Endothelial cell of umbilical vein (primary cell): Measurements from ENCODE around the gene FAAH. TPM values are rescaled to one million over a fixed set of nuclear protein-coding genes. Genes with fewer than 3 reads are reported as not detected.

Experiments
- BruUV-seq: library from RNA; stranded (reverse); fragments of 400-500 nt; replicated peaks from 2 replicates; lab custom pipeline; 2021; lab: Mats Ljungman, UMichigan
- CTCF ChIA-PET: fragments of 300-600, 350-600 bp; sonication (Branson Sonifier 250); formaldehyde crosslinking; loops from one replicate; lab custom pipeline; 2021; ENCODE audit warnings: antibody characterized with exemption, inconsistent platforms; lab: Charles Lee
- POLR2A ChIA-PET: fragments of 300-600, 350-600 bp; sonication (Branson Sonifier 250); formaldehyde crosslinking; loops from one replicate; lab custom pipeline; 2021; ENCODE audit warnings: antibody characterized with exemption, inconsistent platforms; lab: Charles Lee
- DNase-seq: peaks from one replicate; pipeline ENCODE4 v3.0.0-alpha.2; 2011; ENCODE audit warnings: low read depth, low spot score
- FAIRE-seq: peaks from 2 replicates; lab custom pipeline; 2011; peaks lifted over from hg19 to GRCh38; lab: Jason Lieb, UNC
- H2AFZ ChIP-seq: 2 replicates; pipeline ENCODE4 v1.6.0; 2012; ENCODE audit warnings: low read depth, low read length, control low read depth, inconsistent platforms
- H3K27ac ChIP-seq: 2 replicates; pipeline ENCODE4 v1.5.1; 2011; ENCODE audit warnings: low read depth, mild to moderate bottlenecking, control low read depth, low read length, moderate library complexity; ENCODE audit not compliant: insufficient read depth
- H3K27me3 ChIP-seq, 2 experiments: 2 replicates each; pipeline versions ENCODE4 v1.6.0 to v1.6.1; 2011; ENCODE audit warnings: low read length in 2 of 2, mixed read lengths in 1 of 2; ENCODE audit not compliant: control insufficient read depth in 2 of 2, insufficient read depth in 2 of 2
- H3K36me3 ChIP-seq, 2 experiments: 2 replicates in 1 of 2; 3 replicates in 1 of 2; pipeline ENCODE4 v1.5.1; 2011; ENCODE audit warnings: low read length in 2 of 2, mild to moderate bottlenecking in 1 of 2, moderate library complexity in 1 of 2; ENCODE audit not compliant: control insufficient read depth in 2 of 2, insufficient read depth in 2 of 2; ENCODE audit errors: extremely low read depth in 1 of 2
- H3K4me1 ChIP-seq: 3 replicates; pipeline ENCODE4 v1.5.1; 2011; ENCODE audit warnings: mild to moderate bottlenecking, low read length; ENCODE audit not compliant: control insufficient read depth, insufficient read depth; ENCODE audit errors: extremely low read depth
- H3K4me2 ChIP-seq: 2 replicates; pipeline ENCODE4 v1.6.1; 2011; ENCODE audit warnings: low read length, control low read depth, mixed read lengths; ENCODE audit not compliant: insufficient read depth
- H3K4me3 ChIP-seq, 3 experiments: fragments of 200-600 bp in 1 of 3; sonication (generic), shearing (Covaris generic) in 1 of 3; replicated peaks in 1 of 3; 2 replicates each; pipeline ENCODE4 v1.5.1; 2011 to 2016; ENCODE audit warnings: control low read depth in 3 of 3, low read length in 3 of 3, mild to moderate bottlenecking in 2 of 3, inconsistent platforms in 1 of 3, low read depth in 1 of 3, moderate library complexity in 1 of 3; ENCODE audit not compliant: insufficient read depth in 1 of 3
- H3K79me2 ChIP-seq: 2 replicates; pipeline ENCODE4 v1.6.0; 2012; ENCODE audit warnings: low read length, inconsistent platforms; ENCODE audit not compliant: control insufficient read depth, insufficient read depth
- H3K9ac ChIP-seq: replicated peaks from 2 replicates; pipeline ENCODE3; 2011; ENCODE audit warnings: low read length, control low read depth; ENCODE audit not compliant: insufficient read depth; ENCODE audit errors: extremely low read depth
- H3K9me1 ChIP-seq: replicated peaks from 3 replicates; pipeline ENCODE4 v1.6.0; 2011; ENCODE audit warnings: mild to moderate bottlenecking, low read length; ENCODE audit not compliant: control insufficient read depth, insufficient read depth; ENCODE audit errors: extremely low read depth
- H3K9me3 ChIP-seq: replicated peaks from 2 replicates; pipeline ENCODE4 v1.5.1; 2012; ENCODE audit warnings: low read length, inconsistent platforms; ENCODE audit not compliant: control insufficient read depth, insufficient read depth
- H4K20me1 ChIP-seq: replicated peaks from 2 replicates; pipeline ENCODE3; 2011; ENCODE audit warnings: mild to moderate bottlenecking, low read length; ENCODE audit not compliant: control insufficient read depth, insufficient read depth; ENCODE audit errors: extremely low read depth
- EZH2 ChIP-seq: IDR thresholded peaks from 2 replicates; pipeline ENCODE4 v1.6.1; 2012; ENCODE audit warnings: borderline replicate concordance, low read depth, mild to moderate bottlenecking, moderate library complexity, low read length, inconsistent platforms; ENCODE audit not compliant: severe bottlenecking
- FOS ChIP-seq: IDR thresholded peaks from 2 replicates; pipeline ENCODE4 v1.6.1; 2011; ENCODE audit warnings: mild to moderate bottlenecking, low read length, moderate library complexity, borderline replicate concordance; ENCODE audit not compliant: insufficient read depth
- GATA2 ChIP-seq: IDR thresholded peaks from 2 replicates; pipeline ENCODE4 v1.7.0; 2011; ENCODE audit warnings: low read depth, mild to moderate bottlenecking, moderate library complexity, mixed read lengths, low read length; ENCODE audit not compliant: insufficient read length, insufficient read depth
- JUN ChIP-seq: IDR thresholded peaks from 2 replicates; pipeline ENCODE4 v1.6.1; 2011; ENCODE audit warnings: borderline replicate concordance, low read depth; ENCODE audit not compliant: insufficient read length, insufficient read depth
- MAX ChIP-seq: IDR thresholded peaks from 2 replicates; pipeline ENCODE4 v1.6.1; 2011; ENCODE audit not compliant: insufficient read depth, insufficient read length
- MYC ChIP-seq: IDR thresholded peaks from one replicate; pipeline ENCODE4 v1.6.1; 2011; ENCODE audit warnings: mild to moderate bottlenecking, low read depth, low read length
- POLR2A ChIP-seq: IDR thresholded peaks from 2 replicates; pipeline ENCODE4 v1.6.1; 2012; ENCODE audit warnings: low read depth, mild to moderate bottlenecking, control low read depth, low read length
- POLR2AphosphoS5 ChIP-seq: IDR thresholded peaks from 2 replicates; pipeline ENCODE4 v1.6.1; 2012; ENCODE audit warnings: low read depth, mild to moderate bottlenecking, control low read depth, low read length, moderate library complexity; ENCODE audit not compliant: insufficient read depth
- dilution Hi-C: fragments of 300-500 bp; cut with MboI; formaldehyde crosslinking; loops from one replicate; pipeline ENCODE4 v1.15.0; 2019; ENCODE audit warnings: low sequenced_read_pairs; ENCODE audit not compliant: extremely low pct_ligation_motif_present
- intact Hi-C: fragments of 100-400 bp; cut with micrococcal nuclease; formaldehyde crosslinking; loops from one replicate; pipeline ENCODE4 v1.10.0; 2022
- polyA plus RNA-seq, 4 experiments: library from polyadenylated mRNA; depleted of rRNA in 3 of 4; stranded (reverse) in 3 of 4; unstranded in 1 of 4; fragments of >200 nt; gene quantifications; 2 replicates each; pipeline versions ENCODE4 v1.2.1 to v1.2.3, GENCODE V29; 2011 to 2012; ENCODE audit warnings: missing spikeins in 1 of 4
- total RNA-seq: library from RNA; stranded (reverse); gene quantifications from 2 replicates; pipeline ENCODE4 v1.2.3, GENCODE V29; 2021
- TF ChIP-seq, protein P1 (sequence below), 2 donors: IDR thresholded peaks; 1 replicate in 1 of 2; 2 replicates in 1 of 2; pipeline ENCODE4 v1.5.1; 2011; ENCODE audit warnings: low read length in 2 of 2, mild to moderate bottlenecking in 2 of 2, moderate library complexity in 2 of 2, control low read depth in 1 of 2, inconsistent platforms in 1 of 2, low read depth in 1 of 2; ENCODE audit not compliant: insufficient read depth in 1 of 2; ENCODE audit errors: extremely low read depth in 1 of 2

The FAAH gene
- total and polyA plus RNA-seq, 2 donors (not counting 3 experiments of a cell fraction or from before 2014, with no cell fraction given): 0.47 to 1.5 TPM

DNA sequence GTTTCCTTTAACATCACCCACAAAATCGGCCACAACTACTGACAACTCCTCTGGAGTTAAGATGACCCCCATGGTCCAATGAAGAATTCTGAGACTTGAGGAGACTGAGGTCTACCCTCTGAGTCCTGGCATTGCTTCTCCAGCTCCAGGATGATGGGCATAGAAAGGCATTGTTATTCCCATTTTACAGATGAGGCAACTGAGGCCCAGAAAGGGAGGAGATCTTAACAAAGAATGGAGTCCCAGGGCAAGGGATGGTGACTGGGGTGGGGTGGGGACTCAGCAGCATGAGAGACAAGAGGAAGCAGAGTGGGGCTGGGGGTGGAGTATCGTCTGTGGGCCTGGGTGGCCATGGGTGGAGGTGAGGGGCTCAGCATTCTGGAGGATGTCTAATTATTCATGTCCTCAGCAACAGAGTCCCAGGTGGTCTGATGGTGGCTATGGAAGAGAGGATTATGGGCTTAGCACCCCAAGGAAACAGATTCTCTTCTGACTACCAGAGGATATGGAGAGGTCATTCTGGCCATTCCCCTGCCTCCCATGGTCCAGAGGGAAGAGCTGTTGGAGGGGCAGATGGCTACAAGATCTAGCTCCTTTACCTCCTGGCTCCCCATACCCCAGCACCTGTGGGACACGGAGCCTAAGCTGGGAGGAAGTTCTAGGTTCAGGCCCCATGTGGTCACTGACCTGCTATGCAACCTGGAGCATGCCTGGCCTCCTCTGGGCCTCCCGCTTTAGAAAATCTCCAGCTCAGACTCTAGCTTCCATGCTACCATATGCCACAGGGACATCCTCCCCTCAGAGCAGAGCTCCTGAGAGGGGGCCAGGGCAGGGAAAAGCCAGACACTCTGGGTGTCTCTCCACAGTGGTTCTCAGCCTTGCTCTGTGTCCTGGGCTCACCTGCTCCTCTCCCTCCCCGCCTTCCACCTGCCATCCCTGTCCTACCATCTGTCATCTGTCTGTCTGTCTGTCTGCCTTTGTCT lies 58.1 kb downstream of the FAAH start:
- FAIRE-seq: no peak
- no peak for DNase-seq
- H3K9me1 ChIP-seq: no peaks in the 10 kb centered on the region
- dilution Hi-C loops: no loop called here
- H3K9ac ChIP-seq: no peak overlapping the region
- no peak overlapping the region for H3K27ac ChIP-seq
- ChIA-PET POLR2A (no interaction called here), CTCF (interaction anchor here (1.0 to 1.5 kb wide), 3 partner anchors 10 to 116 kb away, joined by 3 to 7 read pairs (median 4); no protein-coding TSS in a partner anchor)
- H3K9me3 ChIP-seq: no peaks in the 10 kb centered on the region
- no peaks in the 10 kb centered on the region for H4K20me1 ChIP-seq
- intact Hi-C loops: no loop called here
- no peak overlapping the region for H3K4me3 ChIP-seq
- no peak overlapping the region for H2AFZ ChIP-seq
- no peaks in the 10 kb centered on the region for H3K4me1 ChIP-seq
- H3K4me2 ChIP-seq: no peak overlapping the region
- BruUV-seq: no TSS peak
- no peak for TF ChIP-seq EZH2
- no peak for TF ChIP-seq GATA2
- TF ChIP-seq FOS: no peak
- no peak for TF ChIP-seq POLR2A
- no peaks in the 10 kb centered on the region for H3K36me3 ChIP-seq
- H3K27me3 ChIP-seq: peaks cover 57 to 66% of the 10 kb centered on the region in 2 experiments
- no peaks in the 10 kb centered on the region for H3K79me2 ChIP-seq

DNA sequence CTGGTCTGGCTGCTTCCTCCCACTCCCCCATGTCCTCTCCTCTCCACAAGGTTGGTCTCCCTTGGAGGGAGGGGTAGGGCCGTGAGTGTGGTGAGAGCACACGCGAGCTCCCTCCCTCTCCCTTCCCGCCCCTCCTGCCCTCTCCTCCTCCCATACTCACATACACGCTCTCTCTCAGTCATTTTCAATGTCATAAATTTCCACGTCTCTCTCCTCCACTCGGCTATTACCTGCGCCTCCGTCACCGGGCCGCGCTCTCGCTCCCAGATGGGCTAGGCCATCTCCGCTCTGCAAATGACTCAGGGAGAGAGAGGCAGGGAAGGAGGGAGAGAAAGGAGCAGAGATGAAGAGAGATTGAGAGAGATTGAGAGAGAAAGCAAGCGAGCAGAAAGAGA lies 58.8 kb downstream of the FAAH start:
- dilution Hi-C loops: no loop called here
- no peak overlapping the region for H3K27ac ChIP-seq
- POLR2A ChIA-PET: no interaction called here
- DNase-seq (no peak), FAIRE-seq (no peak)
- H3K4me2 ChIP-seq: no peak overlapping the region
- no peak overlapping the region for H2AFZ ChIP-seq
- intact Hi-C loops: no loop called here
- CTCF ChIA-PET: interaction anchor here (1.0 to 1.5 kb wide), 3 partner anchors 11 to 115 kb away, joined by 3 to 7 read pairs (median 4); no protein-coding TSS in a partner anchor
- H3K4me3 ChIP-seq: no peak overlapping the region
- TF ChIP-seq MYC: no peak
- no peak for TF ChIP-seq GATA2
- no peak for TF ChIP-seq POLR2A
- no peak for TF ChIP-seq POLR2AphosphoS5
- TF ChIP-seq MAX: no peak
- no peak for TF ChIP-seq FOS
- TF ChIP-seq, protein P1, sequence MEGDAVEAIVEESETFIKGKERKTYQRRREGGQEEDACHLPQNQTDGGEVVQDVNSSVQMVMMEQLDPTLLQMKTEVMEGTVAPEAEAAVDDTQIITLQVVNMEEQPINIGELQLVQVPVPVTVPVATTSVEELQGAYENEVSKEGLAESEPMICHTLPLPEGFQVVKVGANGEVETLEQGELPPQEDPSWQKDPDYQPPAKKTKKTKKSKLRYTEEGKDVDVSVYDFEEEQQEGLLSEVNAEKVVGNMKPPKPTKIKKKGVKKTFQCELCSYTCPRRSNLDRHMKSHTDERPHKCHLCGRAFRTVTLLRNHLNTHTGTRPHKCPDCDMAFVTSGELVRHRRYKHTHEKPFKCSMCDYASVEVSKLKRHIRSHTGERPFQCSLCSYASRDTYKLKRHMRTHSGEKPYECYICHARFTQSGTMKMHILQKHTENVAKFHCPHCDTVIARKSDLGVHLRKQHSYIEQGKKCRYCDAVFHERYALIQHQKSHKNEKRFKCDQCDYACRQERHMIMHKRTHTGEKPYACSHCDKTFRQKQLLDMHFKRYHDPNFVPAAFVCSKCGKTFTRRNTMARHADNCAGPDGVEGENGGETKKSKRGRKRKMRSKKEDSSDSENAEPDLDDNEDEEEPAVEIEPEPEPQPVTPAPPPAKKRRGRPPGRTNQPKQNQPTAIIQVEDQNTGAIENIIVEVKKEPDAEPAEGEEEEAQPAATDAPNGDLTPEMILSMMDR (IDR thresholded peaks at IDR 0.05; ENCODE audit: extremely low read depth in 1 of 2, insufficient read depth in 1 of 2, low read depth in 1 of 2, low read length in 2 of 2): no peak
- no peak for TF ChIP-seq JUN
- TF ChIP-seq EZH2: no peak
- H3K9me3 ChIP-seq: no peaks in the 10 kb centered on the region
- no TSS peak for BruUV-seq
- no peaks in the 10 kb centered on the region for H3K4me1 ChIP-seq
- no peaks in the 10 kb centered on the region for H3K36me3 ChIP-seq
- H4K20me1 ChIP-seq: no peaks in the 10 kb centered on the region
- H3K9me1 ChIP-seq: no peaks in the 10 kb centered on the region
- H3K9ac ChIP-seq: no peak overlapping the region
- no peaks in the 10 kb centered on the region for H3K79me2 ChIP-seq
- H3K27me3 ChIP-seq: peaks cover 50 to 59% of the 10 kb centered on the region in 2 experiments
